Raji (cell line): ENCODE measurements around the gene GABRR3.

Experiments used
- POLR2A ChIP-seq: IDR thresholded peaks from 2 replicates; pipeline ENCODE4 v1.6.1; 2011; ENCODE audit warnings: low read depth, low read length, control low read depth; ENCODE audit not compliant: insufficient read depth

Gene GABRR3

DNA sequence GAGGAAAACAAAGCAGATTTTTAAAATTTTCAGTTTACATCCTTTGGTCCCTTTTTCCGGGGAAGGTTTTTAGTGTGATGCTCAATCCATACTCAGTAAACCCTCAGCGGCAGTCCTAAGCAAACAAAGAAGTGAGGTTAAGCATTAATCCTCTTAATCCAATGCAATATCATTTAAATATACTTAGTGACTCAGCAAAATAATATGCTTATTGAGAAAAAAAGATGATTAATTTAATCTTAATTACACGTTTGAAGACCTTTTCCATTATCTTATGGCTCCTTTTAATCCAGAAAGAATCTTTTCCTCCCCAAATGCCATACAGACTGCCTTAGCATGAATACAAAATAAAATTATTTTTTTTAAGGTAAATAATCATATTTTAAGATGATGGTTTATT lies at the start of gene GABRR3:
GABRR3 (minus strand) TSS at position 108 of the 400 bp plus-strand sequence. CDS start 328 bp downstream, outside the sequence.
- no peak for TF ChIP-seq POLR2A

GRCh38 chr3:98073486-98073885 lies 38.4 kb upstream of the GABRR3 start:
- TF ChIP-seq POLR2A, result no peak

DNA sequence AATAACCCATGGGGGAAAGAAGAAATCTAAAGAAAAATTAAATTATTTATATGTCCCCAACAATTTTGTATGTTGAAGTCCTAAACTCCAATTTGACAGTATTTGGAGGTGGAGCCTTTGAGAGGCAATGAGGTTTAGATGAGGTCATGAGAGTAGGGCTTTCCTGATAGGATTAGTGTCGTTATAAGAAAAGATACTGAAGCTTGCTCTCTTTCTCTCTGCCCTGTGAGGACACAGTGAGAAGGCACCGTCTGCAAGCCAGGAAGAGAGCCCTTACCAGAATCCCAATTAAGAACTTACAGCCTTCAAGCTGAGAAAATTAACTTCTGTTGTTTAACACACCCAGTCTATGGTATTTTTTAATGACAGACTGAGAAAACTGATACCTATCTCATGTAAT lies 35.7 kb upstream of the GABRR3 start:
- TF ChIP-seq POLR2A, result no peak

- TF ChIP-seq POLR2A, result no peak
Measured at GRCh38 chr3:98068824-98069223, 33.7 kb upstream of the GABRR3 start.

DNA sequence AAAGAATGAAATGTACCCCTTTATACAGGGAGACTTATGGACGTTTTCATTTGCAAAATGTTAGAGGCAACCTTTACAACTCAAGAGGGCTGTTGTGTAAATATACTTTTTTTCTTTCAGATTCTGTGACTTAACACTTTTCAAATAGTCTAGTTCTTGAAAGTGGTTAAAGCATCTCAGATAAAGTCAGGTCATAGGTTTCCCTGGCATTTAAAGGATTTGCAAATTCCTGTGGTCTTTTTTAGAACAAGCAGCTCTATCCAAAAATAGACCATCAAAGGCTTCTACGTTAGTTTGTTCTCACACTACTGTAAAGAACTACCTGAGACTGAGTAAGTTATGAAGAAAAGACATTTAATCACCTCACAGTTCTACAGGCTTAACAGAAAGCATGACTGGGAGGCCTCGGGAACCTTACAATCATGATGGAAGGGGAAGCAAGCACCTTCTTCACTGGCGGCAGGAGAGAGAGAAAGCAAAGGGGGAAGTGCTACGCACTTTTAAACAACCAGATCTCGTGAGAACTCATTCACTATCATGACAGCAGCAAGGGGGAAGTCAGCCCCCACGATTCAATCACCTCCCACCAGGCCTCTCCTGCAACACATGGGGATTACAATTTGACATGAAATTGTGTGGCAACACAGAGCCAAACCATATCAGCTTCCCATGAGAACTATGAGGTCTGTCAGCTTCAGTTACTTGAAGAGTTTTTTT lies 23.3 kb upstream of the GABRR3 start:
- TF ChIP-seq POLR2A, result no peak

DNA sequence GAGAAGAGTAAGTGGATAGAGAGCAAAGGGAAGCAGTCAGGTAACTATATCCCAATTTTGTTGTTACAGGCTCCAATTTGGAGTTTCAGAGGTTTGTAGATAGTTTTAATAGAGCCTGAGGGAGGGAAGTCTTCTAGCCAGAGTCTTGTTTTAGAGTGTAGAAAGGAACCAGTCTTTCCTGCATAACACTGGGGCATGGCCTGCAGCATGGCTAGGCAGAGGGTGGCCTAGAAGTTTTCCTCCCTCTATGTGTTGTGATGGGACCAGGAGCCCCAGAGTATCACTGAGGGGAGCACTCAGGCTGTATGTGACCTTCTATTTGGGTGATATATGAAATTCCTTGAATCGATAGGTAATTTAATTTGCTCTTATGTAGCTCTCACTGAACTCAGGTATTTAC lies 22.5 kb upstream of the GABRR3 start:
- no peak for TF ChIP-seq POLR2A

DNA sequence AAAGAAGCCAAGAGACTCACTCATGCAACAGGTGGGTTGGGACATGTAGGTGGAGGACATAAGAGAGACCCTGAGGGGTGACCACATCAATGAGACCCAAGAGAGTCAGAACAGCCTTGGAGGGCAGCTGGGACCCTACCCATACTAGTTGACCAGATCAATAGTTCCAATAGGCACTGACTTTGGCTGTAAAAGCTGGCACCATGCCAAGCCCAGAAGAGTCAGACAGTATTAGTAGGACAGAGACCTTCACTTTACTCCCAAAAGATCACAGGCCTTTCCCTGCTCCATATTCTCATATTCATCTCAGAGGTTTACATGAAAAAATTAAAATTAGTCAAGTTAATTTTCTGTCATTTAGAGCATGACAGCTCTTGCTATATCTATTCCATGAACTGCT lies 20.9 kb upstream of the GABRR3 start:
- no peak for TF ChIP-seq POLR2A

- no peak for TF ChIP-seq POLR2A
Measured at GRCh38 chr3:98049271-98049670, 14.2 kb upstream of the GABRR3 start.

DNA sequence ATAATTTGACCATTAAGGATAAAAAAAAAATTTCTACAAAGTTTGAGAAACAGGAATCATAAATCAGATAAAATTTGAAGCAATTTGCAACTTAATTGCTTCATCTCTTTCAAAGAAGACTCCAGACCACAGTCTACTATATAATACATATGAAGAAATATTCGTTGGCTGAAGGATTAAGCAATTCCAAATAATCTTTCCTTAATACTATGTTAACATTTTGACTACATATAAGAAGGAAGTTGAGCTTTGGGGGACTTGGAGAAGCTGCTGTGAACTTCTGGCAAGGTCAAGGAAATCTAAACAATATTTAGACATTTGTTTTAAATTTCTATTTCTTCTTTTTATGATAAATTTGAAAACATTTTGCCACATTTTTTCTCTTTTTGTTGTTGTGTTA lies 13.5 kb upstream of the GABRR3 start:
- no peak for TF ChIP-seq POLR2A

DNA sequence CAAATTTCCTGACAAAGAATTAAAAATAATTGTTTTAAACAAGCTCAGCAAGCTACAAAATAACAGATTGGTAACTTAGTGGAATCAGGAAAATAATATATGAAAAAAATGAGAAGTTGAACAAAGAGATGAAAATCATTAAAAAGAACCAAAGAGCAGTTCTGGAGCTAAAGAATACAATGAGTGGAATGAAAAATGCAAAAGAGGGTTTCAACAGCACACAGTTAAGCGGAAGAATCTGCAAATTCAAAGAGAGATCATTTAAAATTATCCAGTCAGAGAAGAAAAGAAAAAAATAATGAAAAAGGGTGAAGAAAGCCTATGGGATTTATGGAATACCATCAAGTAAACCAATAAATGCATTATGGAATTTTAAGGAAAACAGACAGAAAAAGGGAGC lies 6.2 kb upstream of the GABRR3 start:
- TF ChIP-seq POLR2A, result no peak

DNA sequence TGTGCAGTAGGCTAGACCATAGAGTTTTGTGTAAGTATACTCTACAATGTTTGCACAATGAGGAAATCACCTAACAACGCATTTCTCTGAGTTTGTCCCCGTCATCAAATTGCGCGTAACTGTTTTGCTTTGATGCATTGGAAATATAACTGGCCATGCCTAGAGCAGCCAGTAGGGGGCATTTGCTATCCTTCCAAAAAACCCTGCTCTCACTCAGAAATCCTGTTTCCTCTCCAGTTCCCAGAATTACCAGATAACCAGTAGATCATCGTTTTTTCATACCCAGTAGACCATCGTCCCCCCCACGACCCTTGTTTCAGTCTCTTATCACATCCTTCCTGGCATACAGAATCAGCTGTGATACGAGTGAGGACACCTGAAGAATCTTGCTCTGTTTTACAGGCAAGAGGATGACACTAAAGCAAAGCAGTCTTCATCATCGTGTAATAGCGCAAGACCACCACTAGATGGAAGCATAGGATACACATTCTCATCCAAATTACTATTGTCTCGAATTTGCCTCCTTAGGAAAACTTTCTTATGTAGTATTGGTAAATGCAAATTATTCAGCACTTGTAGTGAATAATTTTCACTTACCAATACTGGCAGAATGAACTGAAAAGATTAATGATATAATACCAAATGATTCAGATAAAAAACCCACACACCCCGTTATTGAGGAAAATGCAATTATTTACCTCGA lies 4.4 kb upstream of the GABRR3 start:
- TF ChIP-seq POLR2A, result no peak

DNA sequence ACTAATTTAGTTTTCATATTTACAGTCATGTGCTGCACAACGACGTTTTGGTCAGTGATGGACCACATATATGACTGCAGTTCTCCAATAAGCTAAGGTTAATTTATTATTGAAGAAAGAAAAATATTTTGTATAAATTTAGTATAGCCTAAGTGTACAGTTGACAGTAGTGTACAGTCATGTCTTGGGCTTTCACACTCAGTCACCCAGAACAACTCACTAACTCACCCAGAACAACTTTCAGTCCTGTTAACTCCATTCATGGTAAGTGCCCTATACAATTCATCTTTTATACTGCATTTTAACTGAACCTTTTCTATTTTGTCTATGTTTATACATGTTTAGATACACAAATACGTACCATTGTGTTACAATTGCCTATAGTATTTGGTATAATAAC lies 3.8 kb upstream of the GABRR3 start:
- TF ChIP-seq POLR2A, result no peak

- TF ChIP-seq POLR2A, result no peak
Measured at GRCh38 chr3:98038286-98038685, 3.2 kb upstream of the GABRR3 start.

DNA sequence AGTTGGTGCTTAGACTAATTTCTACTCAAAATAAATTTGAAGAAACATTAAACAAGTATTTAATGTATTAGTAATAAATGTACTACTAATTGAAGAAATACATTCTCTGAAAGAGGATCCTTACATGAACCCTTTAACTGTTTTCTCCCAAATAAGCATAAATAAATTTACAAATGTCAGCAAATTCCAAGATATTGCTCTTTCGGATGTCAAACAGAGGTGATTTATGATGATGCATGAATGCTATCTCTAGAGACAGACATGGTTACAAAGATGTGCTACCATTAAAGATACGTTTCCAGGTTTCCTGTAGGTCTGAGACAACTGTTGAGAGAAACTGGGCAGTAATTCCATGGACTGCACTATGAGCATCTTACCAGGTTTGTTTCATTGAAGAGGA lies 629 bp downstream of the GABRR3 start:
- no peak for TF ChIP-seq POLR2A

GRCh38 chr3:98034036-98034435 lies 1.1 kb downstream of the GABRR3 start:
- no peak for TF ChIP-seq POLR2A

GRCh38 chr3:98032904-98033303 lies 2.2 kb downstream of the GABRR3 start:
- TF ChIP-seq POLR2A, result no peak

DNA sequence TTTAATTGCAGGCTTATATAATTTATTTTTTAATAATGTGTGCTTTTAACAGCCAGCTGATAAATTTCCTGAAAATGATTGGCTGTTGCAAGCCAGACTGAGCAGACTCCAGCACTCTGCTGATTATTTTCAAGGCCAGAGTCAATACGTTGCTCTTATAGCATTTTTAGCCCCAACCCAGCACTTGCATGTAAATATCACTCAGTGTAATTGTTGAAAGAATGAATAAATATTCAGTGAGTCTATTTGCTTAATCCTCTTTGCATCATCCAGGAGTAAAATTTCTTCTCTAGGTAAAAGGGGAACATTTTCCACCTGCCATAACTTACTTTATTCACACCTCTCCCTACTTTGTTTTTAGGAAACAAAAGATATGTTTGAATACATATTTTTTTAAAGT lies 2.9 kb downstream of the GABRR3 start:
- TF ChIP-seq POLR2A, result no peak
